Neural crest cell (in vitro differentiated cells): ENCODE measurements around the gene MATR3. TPM values are rescaled to one million over a fixed set of nuclear protein-coding genes. Genes with fewer than 3 reads are reported as not detected.

Experiments
- DNase-seq: peaks from one replicate; pipeline ENCODE4 v3.0.0; 2021; ENCODE audit warnings: low read depth, mixed read lengths, low spot score
- H3K27ac Mint-ChIP-seq: one replicate; pipeline ENCODE4 v1.8.0; 2021; ENCODE audit warnings: mild to moderate bottlenecking, mixed read lengths; ENCODE audit not compliant: unreplicated experiment
- H3K27me3 Mint-ChIP-seq: 2 replicates; pipeline ENCODE4 v1.8.0; 2021; ENCODE audit warnings: low read depth, mild to moderate bottlenecking, mixed read lengths
- H3K36me3 Mint-ChIP-seq: 2 replicates; pipeline ENCODE4 v1.8.0; 2021; ENCODE audit warnings: low read depth, mild to moderate bottlenecking, mixed read lengths
- H3K4me1 Mint-ChIP-seq: 2 replicates; pipeline ENCODE4 v1.8.0; 2021; ENCODE audit warnings: mixed read lengths
- H3K4me3 Mint-ChIP-seq: one replicate; pipeline ENCODE4 v1.8.0; 2021; ENCODE audit warnings: mild to moderate bottlenecking, mixed read lengths
- H3K9me3 Mint-ChIP-seq: 2 replicates; pipeline ENCODE4 v1.8.0; 2021; ENCODE audit warnings: mixed read lengths
- CTCF ChIP-seq: fragments of 200-600 bp; sonication (generic); conservative IDR thresholded peaks from 2 replicates; pipeline ENCODE4 v1.5.0; 2021; ENCODE audit warnings: antibody characterized with exemption, mild to moderate bottlenecking
- total RNA-seq: library from RNA; stranded (reverse); gene quantifications from 2 replicates; pipeline ENCODE4 v1.2.1, GENCODE V29; 2021

MATR3 gene
- total RNA-seq, 1 donor from 2014 or later, result 329 TPM

DNA sequence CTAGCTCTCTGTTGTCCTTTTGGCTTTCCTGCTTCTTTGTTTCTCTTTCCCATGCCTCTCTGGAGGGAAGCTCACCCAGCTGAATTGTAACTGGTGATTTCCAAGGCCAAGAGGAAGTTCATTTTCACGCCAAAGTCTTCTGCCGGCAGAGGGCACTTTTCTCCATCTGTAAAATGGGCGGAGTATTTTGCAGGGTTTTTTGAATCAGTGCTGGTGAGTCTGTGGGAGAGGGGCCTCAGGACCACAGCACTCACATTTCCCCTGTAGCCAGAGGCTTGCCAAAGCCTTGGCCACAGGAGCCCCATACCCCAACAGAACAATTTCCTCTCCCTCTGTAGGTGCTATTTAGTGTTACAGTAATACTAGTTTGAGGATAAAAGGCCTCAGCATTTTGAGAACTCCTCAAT lies 42.3 kb upstream of the MATR3 start:
- H3K27me3 Mint-ChIP-seq, result no peaks in the 10 kb centered on the region

GRCh38 chr5:139251695-139252288 lies 41.7 kb upstream of the MATR3 start:
- Mint-ChIP-seq H3K27me3 (no peaks in the 10 kb centered on the region), H3K36me3 (no peaks in the 10 kb centered on the region), H3K4me3 (no peak overlapping the region), H3K4me1 (peaks cover 11% of the 10 kb centered on the region), H3K27ac (no peak overlapping the region), H3K9me3 (no peaks in the 10 kb centered on the region)
- TF ChIP-seq CTCF, result no peak
- no peak for DNase-seq

More for the DNA sequence above, 42.3 kb upstream of the MATR3 start:
- TF ChIP-seq CTCF, result no peak
- no peaks in the 10 kb centered on the region for H3K9me3 Mint-ChIP-seq
- no peak overlapping the region for H3K27ac Mint-ChIP-seq
- no peak for DNase-seq
- H3K36me3 Mint-ChIP-seq, result no peaks in the 10 kb centered on the region
- no peak overlapping the region for H3K4me3 Mint-ChIP-seq
- peaks cover 16% of the 10 kb centered on the region for H3K4me1 Mint-ChIP-seq

DNA sequence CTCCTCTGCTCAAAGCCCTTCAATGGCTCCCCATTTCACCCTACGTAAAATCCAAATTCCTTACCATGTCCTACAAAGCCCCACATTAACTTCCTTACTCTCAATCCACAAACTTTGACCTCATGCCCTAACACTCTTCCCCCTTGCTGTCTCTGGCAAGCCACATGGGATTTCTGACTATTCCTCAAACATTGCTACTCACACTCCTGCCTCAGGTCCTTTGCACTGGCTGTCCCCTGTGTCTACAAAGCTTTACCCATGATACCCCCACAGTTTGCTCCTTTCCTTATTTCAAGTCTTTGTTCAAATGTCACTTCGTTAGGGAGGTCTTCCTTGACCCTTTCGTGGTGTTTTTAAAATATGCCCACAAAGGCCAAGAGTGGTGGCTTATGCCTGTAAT lies 40.4 kb upstream of the MATR3 start:
- Mint-ChIP-seq H3K36me3 (no peaks in the 10 kb centered on the region), H3K9me3 (no peaks in the 10 kb centered on the region), H3K4me3 (no peak overlapping the region), H3K4me1 (peaks cover 6% of the 10 kb centered on the region), H3K27me3 (no peaks in the 10 kb centered on the region), H3K27ac (no peak overlapping the region)
- DNase-seq, result no peak
- TF ChIP-seq CTCF, result no peak

GRCh38 chr5:139256820-139257219 lies 36.7 kb upstream of the MATR3 start:
- no peaks in the 10 kb centered on the region for H3K9me3 Mint-ChIP-seq
- no peaks in the 10 kb centered on the region for H3K27me3 Mint-ChIP-seq
- peaks cover 3% of the 10 kb centered on the region for H3K4me1 Mint-ChIP-seq
- H3K27ac Mint-ChIP-seq, result no peak overlapping the region
- no peaks in the 10 kb centered on the region for H3K36me3 Mint-ChIP-seq
- H3K4me3 Mint-ChIP-seq, result no peak overlapping the region
- no peak for DNase-seq
- TF ChIP-seq CTCF, result no peak

GRCh38 chr5:139262059-139262741 lies 31.3 kb upstream of the MATR3 start:
- no peak overlapping the region for H3K27ac Mint-ChIP-seq

More at GRCh38 chr5:139262059-139262741, 31.3 kb upstream of the MATR3 start:
- no peak for DNase-seq
- Mint-ChIP-seq H3K27me3 (no peaks in the 10 kb centered on the region), H3K4me3 (no peak overlapping the region), H3K36me3 (no peaks in the 10 kb centered on the region), H3K9me3 (no peaks in the 10 kb centered on the region), H3K4me1 (peaks cover 21% of the 10 kb centered on the region)
- no peak for TF ChIP-seq CTCF
